K562 (cell line): ENCODE measurements around the gene KPNA4. TPM values are rescaled to one million over a fixed set of nuclear protein-coding genes. Genes with fewer than 3 reads are reported as not detected.

Experiments used
- ATAC-seq: fragments of 200-7000 bp; cut with Tn5 transposase; 3 replicates; pipeline ENCODE4 v1.9.1; 2020; ENCODE audit warnings: moderate library complexity
- BruUV-seq: library from RNA; stranded (reverse); fragments of 400-500 nt; replicated peaks from 2 replicates; lab custom pipeline; 2021; lab: Mats Ljungman, UMichigan
- CTCF ChIA-PET: fragments of 300-600 bp; formaldehyde crosslinking; extraction: SDS; loops from one replicate; lab custom pipeline; 2021; ENCODE audit warnings: low intra/inter-chr PET ratio; lab: Yijun Ruan, JAX
- POLR2A ChIA-PET: fragments of 300-600, 350-650 bp; sonication (Branson Sonifier 250); formaldehyde crosslinking; extraction: SDS; loops from one replicate; lab custom pipeline; 2021; ENCODE audit warnings: antibody characterized with exemption, inconsistent platforms; lab: Yijun Ruan, JAX
- DNase-seq, 4 experiments: peaks; one replicate each; pipeline versions ENCODE4 v3.0.0 to v3.0.0-alpha.2; 2011 to 2018; ENCODE audit warnings: low spot score in 3 of 4, mixed read lengths in 3 of 4; ENCODE audit errors: extremely low read depth in 1 of 4
- FAIRE-seq: peaks from 2 replicates; lab custom pipeline; 2011; peaks lifted over from hg19 to GRCh38; lab: Jason Lieb, UNC
- H2AFZ ChIP-seq: 2 replicates; pipeline ENCODE4 v1.6.0; 2011; ENCODE audit warnings: low read depth, low read length, control low read depth, inconsistent platforms
- H3K27ac ChIP-seq: fragments of 200-600 bp; 3 replicates; pipeline ENCODE4 v1.8.0; 2011; ENCODE audit warnings: low read depth, mild to moderate bottlenecking, control low read depth, inconsistent platforms, low read length, moderate library complexity, mixed read lengths; ENCODE audit errors: extremely low read depth
- H3K27me3 ChIP-seq, 2 experiments: fragments of 300-600 bp in 1 of 2; 2 replicates in 1 of 2; 3 replicates in 1 of 2; pipeline versions ENCODE4 v1.6.0 to v1.8.0; 2011; ENCODE audit warnings: inconsistent platforms in 2 of 2, low read length in 2 of 2, mild to moderate bottlenecking in 1 of 2, mixed read lengths in 1 of 2, moderate library complexity in 1 of 2; ENCODE audit not compliant: control insufficient read depth in 2 of 2, insufficient read depth in 2 of 2
- H3K36me3 ChIP-seq: fragments of 300-600 bp; 3 replicates; pipeline ENCODE4 v1.8.0; 2011; ENCODE audit warnings: mild to moderate bottlenecking, low read length, inconsistent platforms; ENCODE audit not compliant: control insufficient read depth, insufficient read depth
- H3K4me1 ChIP-seq, 2 experiments: fragments of 200-600 bp in 1 of 2; replicated peaks in 1 of 2; 2 replicates in 1 of 2; 3 replicates in 1 of 2; pipeline versions ENCODE4 v1.5.1 to v1.8.0; 2011; ENCODE audit warnings: inconsistent platforms in 2 of 2, low read length in 2 of 2, mild to moderate bottlenecking in 1 of 2, mixed read lengths in 1 of 2, moderate library complexity in 1 of 2; ENCODE audit not compliant: control insufficient read depth in 2 of 2, insufficient read depth in 2 of 2
- H3K4me2 ChIP-seq: 2 replicates; pipeline ENCODE4 v1.6.1; 2011; ENCODE audit warnings: low read length, control low read depth, inconsistent platforms, mixed read lengths; ENCODE audit not compliant: insufficient read depth
- H3K4me3 ChIP-seq: fragments of 200-600 bp; sonication (generic), shearing (Covaris generic); 2 replicates; pipeline ENCODE4 v1.5.1; 2016; ENCODE audit warnings: control low read depth, inconsistent platforms
- H3K79me2 ChIP-seq: fragments of 200-600 bp; 3 replicates; pipeline ENCODE4 v1.8.0; 2011; ENCODE audit warnings: low read length, inconsistent platforms; ENCODE audit not compliant: control insufficient read depth, insufficient read depth
- H3K9ac ChIP-seq, 2 experiments: 2 replicates each; pipeline versions ENCODE4 v1.6.0 to v1.6.1; 2011; ENCODE audit warnings: low read depth in 2 of 2, low read length in 2 of 2, control low read depth in 1 of 2, inconsistent platforms in 1 of 2, mild to moderate bottlenecking in 1 of 2, mixed read lengths in 1 of 2; ENCODE audit not compliant: insufficient read depth in 1 of 2
- H3K9me1 ChIP-seq: one replicate; pipeline ENCODE4 v1.6.0; 2011; ENCODE audit warnings: inconsistent platforms, mild to moderate bottlenecking, low read length, moderate library complexity; ENCODE audit not compliant: control insufficient read depth, insufficient read depth
- H3K9me3 ChIP-seq: replicated peaks from 2 replicates; pipeline ENCODE4 v1.5.1; 2011; ENCODE audit warnings: low read depth, low read length, inconsistent platforms; ENCODE audit not compliant: control insufficient read depth, insufficient read depth
- H4K20me1 ChIP-seq: replicated peaks from 2 replicates; pipeline ENCODE4 v1.6.1; 2011; ENCODE audit warnings: low read length, inconsistent platforms, mixed read lengths; ENCODE audit not compliant: control insufficient read depth, insufficient read depth
- CCNT2 ChIP-seq: IDR thresholded peaks from 2 replicates; pipeline ENCODE4 v1.6.1; 2011; ENCODE audit warnings: borderline replicate concordance, low read depth, mild to moderate bottlenecking, moderate library complexity, mixed read lengths, low read length; ENCODE audit not compliant: insufficient read length; ENCODE audit errors: extremely low read depth
- EGR1 ChIP-seq: fragments of 450-650 bp; conservative IDR thresholded peaks from 2 replicates; pipeline ENCODE4 v1.6.1; 2017; ENCODE audit warnings: mild to moderate bottlenecking
- MEIS2 ChIP-seq: fragments of 450-650 bp; IDR thresholded peaks from 2 replicates; pipeline ENCODE4 v1.6.1; 2014; ENCODE audit warnings: mild to moderate bottlenecking; ENCODE audit not compliant: partially characterized antibody
- NFRKB ChIP-seq: fragments of 450-650 bp; IDR thresholded peaks from 2 replicates; pipeline ENCODE4 v1.6.1; 2016; ENCODE audit warnings: low read depth
- POLR3G ChIP-seq: IDR thresholded peaks from 2 replicates; pipeline ENCODE4 v1.6.1; 2011; ENCODE audit not compliant: insufficient read length, insufficient replicate concordance; ENCODE audit errors: extremely low read depth
- XRCC4 ChIP-seq: IDR thresholded peaks from one replicate; pipeline ENCODE4 v1.6.1; 2011; ENCODE audit not compliant: insufficient read depth, insufficient read length; ENCODE audit errors: extremely low read depth
- ZNF175 ChIP-seq: fragments of 200-800 bp; sonication (Bioruptor generic); IDR thresholded peaks from 2 replicates; pipeline ENCODE4 v1.6.1; 2016; ENCODE audit warnings: low read depth, mild to moderate bottlenecking, missing genetic modification characterization, missing compliant biosample characterization
- ZNF431 ChIP-seq: sonication (generic); formaldehyde crosslinking; IDR thresholded peaks from 2 replicates; pipeline ENCODE4 v1.8.0; 2022; ENCODE audit warnings: mild to moderate bottlenecking, missing genetic modification reagents
- in situ Hi-C: fragments of 300-500 bp; cut with MboI; formaldehyde crosslinking; loops from 4 replicates; pipeline ENCODE4 v1.15.0; 2018; ENCODE audit warnings: inconsistent platforms, mixed read lengths
- intact Hi-C: fragments of 100-400 bp; cut with micrococcal nuclease; formaldehyde crosslinking; loops from 2 replicates; pipeline ENCODE4 v1.14.2; 2022
- polyA plus RNA-seq, 8 experiments: library from polyadenylated mRNA; depleted of rRNA in 4 of 8; stranded (reverse) in 5 of 8; unstranded in 3 of 8; fragments of >200 nt; fragmentation: Nextera tagmentation in 2 of 8; fragmentation: Illumina TruSeq in 1 of 8; extraction: Ambion mirVana in 2 of 8; extraction: Trizol in 1 of 8; gene quantifications; 2 replicates each; pipeline versions ENCODE4 v1.2.1 to v1.2.3, GENCODE V29; 2011 to 2014; ENCODE audit warnings: inconsistent platforms in 1 of 8, missing spikeins in 1 of 8
- total RNA-seq, 7 experiments: library from RNA; depleted of rRNA in 6 of 7; stranded (reverse); fragments of >200 nt in 6 of 7; fragmentation: Illumina TruSeq in 2 of 7; extraction: Trizol in 2 of 7; gene quantifications; 2 replicates each; pipeline versions ENCODE4 v1.2.1 to v1.2.3, GENCODE V29; 2011 to 2021; ENCODE audit warnings: low replicate concordance in 1 of 7

KPNA4 gene
- total and polyA plus RNA-seq, 9 of the 15 experiments (the other 6 are each of a cell fraction or from before 2014, with no cell fraction given), result 13.9 to 66.6 (median 34.5) TPM

GRCh38 chr3:160474416-160474838 lies 90.9 kb downstream of the KPNA4 start:
- no peak overlapping the region for H2AFZ ChIP-seq
- DNase-seq (no peak), ATAC-seq (no peak), FAIRE-seq (no peak)
- H3K27ac ChIP-seq, result no peak overlapping the region
- H3K4me1 ChIP-seq, result peaks cover 0 to 3% of the 10 kb centered on the region in 2 experiments; a peak in 1 of 5 replicates
- H3K36me3 ChIP-seq, result no peaks in the 10 kb centered on the region
- H3K9me3 ChIP-seq, result peaks cover 5% of the 10 kb centered on the region; the same call in 1 of the 2 replicates
- no peak overlapping the region for H3K4me2 ChIP-seq
- H3K27me3 ChIP-seq, result peaks cover 0 to 4% of the 10 kb centered on the region in 2 experiments; a peak in 1 of 5 replicates
- no peak overlapping the region for H3K4me3 ChIP-seq
- CTCF ChIA-PET, result no interaction called here
- H3K79me2 ChIP-seq, result no peaks in the 10 kb centered on the region
- no peaks in the 10 kb centered on the region for H4K20me1 ChIP-seq
- TF ChIP-seq ZNF175 (no peak), MEIS2 (no peak), EGR1 (no peak), CCNT2 (no peak), XRCC4 (no peak), POLR3G (no peak), ZNF431 (CRISPR knock-in tag) (no peak), NFRKB (no peak)
- H3K9me1 ChIP-seq, result no peaks in the 10 kb centered on the region
- no TSS peak for BruUV-seq
- no peak overlapping the region for H3K9ac ChIP-seq
- in situ Hi-C loops (loop anchor here (25.0 kb wide), 1 partner anchor 587 kb away; no protein-coding TSS in a partner anchor), intact Hi-C loops (no loop called here)
- POLR2A ChIA-PET, result interaction anchor here (0.6 to 0.8 kb wide), 2 partner anchors 23 to 267 kb away, joined by 3 to 4 read pairs; no protein-coding TSS in a partner anchor
